Measurements from ENCODE around the gene MSMB. TPM values are rescaled to one million over a fixed set of nuclear protein-coding genes. Genes with fewer than 3 reads are reported as not detected.

Gene MSMB
- total and polyA plus RNA-seq, 2 of the 4 experiments (the other 2 are of a cell fraction) = not detected

- H3K27me3 ChIP-seq (ENCODE audit: control insufficient read depth, insufficient read depth, low read length) = peaks cover 21% of the 10 kb centered on the region
- H4K8ac ChIP-seq (ENCODE audit: low read depth in 2 of 2, low read length in 2 of 2) = no peak overlapping the region
- no peak overlapping the region for H4K5ac ChIP-seq (ENCODE audit: low read depth, low read length)
- H2AFZ ChIP-seq (replicated peaks; ENCODE audit: low read length, poor library complexity) = no peak overlapping the region
- H3K4me1 ChIP-seq (ENCODE audit: control insufficient read depth, insufficient read depth, low read length) = no peaks in the 10 kb centered on the region
- H4K20me1 ChIP-seq (ENCODE audit: insufficient read depth, low read length) = no peaks in the 10 kb centered on the region
- ChIA-PET POLR2A (ENCODE audit: unreplicated experiment) (no interaction called here), CTCF (no interaction called here)
- H3K14ac ChIP-seq (replicated peaks; ENCODE audit: low read depth, low read length) = no peak overlapping the region
- H2AK5ac ChIP-seq (ENCODE audit: low read depth, low read length) = no peak overlapping the region
- no peak overlapping the region for H2BK5ac ChIP-seq (ENCODE audit: low read depth, low read length, poor library complexity, severe bottlenecking)
- in situ Hi-C loops (cut with MboI; ENCODE audit: low sequenced_read_pairs) = no loop called here
- H3K23ac ChIP-seq (ENCODE audit: low read depth, low read length) = no peak overlapping the region
- H3K9me1 ChIP-seq (ENCODE audit: insufficient read depth, low read length) = no peaks in the 10 kb centered on the region
- no peaks in the 10 kb centered on the region for H3K79me1 ChIP-seq (ENCODE audit: low read depth in 1 of 2, low read length in 2 of 2)
- dilution Hi-C loops (cut with HindIII; ENCODE audit: low sequenced_read_pairs, unreplicated experiment) = no loop called here
- no peak overlapping the region for H3K18ac ChIP-seq (ENCODE audit: low read depth, low read length)
- no peaks in the 10 kb centered on the region for H3K9me3 ChIP-seq (ENCODE audit: control insufficient read depth, insufficient read depth, low read length)
- no CpG with 5 or more reads among the region's 4 CpGs for WGBS, 2 experiments (ENCODE audit: extremely low coverage in 2 of 2, insufficient read length in 1 of 2)
- H3K36me3 ChIP-seq (ENCODE audit: control insufficient read depth, insufficient read depth, low read length) = no peaks in the 10 kb centered on the region
- no peak overlapping the region for H3K4me2 ChIP-seq (ENCODE audit: low read depth, low read length)
- no peak overlapping the region for H4K91ac ChIP-seq (ENCODE audit: insufficient read depth, low read depth, low read length)
- H3K9ac ChIP-seq (ENCODE audit: low read depth, low read length) = no peak overlapping the region
- H2AK9ac ChIP-seq (replicated peaks; ENCODE audit: low read depth, low read length, poor library complexity) = no peak overlapping the region
- ATAC-seq (ENCODE audit: low read depth) (no peak), DNase-seq (no peak)
- H3K4me3 ChIP-seq (ENCODE audit: insufficient read depth, low read depth, low read length) = no peak overlapping the region
- H3K27ac ChIP-seq (ENCODE audit: insufficient read depth, low read length) = no peak overlapping the region
- intact Hi-C loops (cut with micrococcal nuclease) = no loop called here
- TF ChIP-seq MXI1 (IDR thresholded peaks at IDR 0.05; ENCODE audit: borderline replicate concordance, low read depth, low read length) (no peak), CTCF (conservative IDR thresholded peaks at IDR 0.05; ENCODE audit: low read depth, low read length) (no peak)
- H2BK120ac ChIP-seq (ENCODE audit: low read depth, low read length) = no peak overlapping the region
- no peak overlapping the region for H3K4ac ChIP-seq (ENCODE audit: low read depth, low read length)
- no peak overlapping the region for H3K56ac ChIP-seq (ENCODE audit: extremely low read depth, insufficient read depth, low read length)
- BruUV-seq (replicated peaks) = no TSS peak
- H2BK20ac ChIP-seq (ENCODE audit: low read depth, low read length) = no peak overlapping the region
- no peak overlapping the region for H2BK15ac ChIP-seq (ENCODE audit: low read depth, low read length)
Observed at GRCh38 chr10:46055771-46056170, 9.7 kb upstream of the MSMB start.
